DLD1 (cell line): ENCODE measurements around the gene CFAP73.
"Not testable (repeated sequence)": the region's sequence is repeated elsewhere in the genome, so short reads cannot be mapped to it uniquely, and the experiment has no call there.

ENCODE experiments used
- in situ Hi-C: cut with HindIII; loops from 2 replicates; pipeline ENCODE4 v1.10.0; 2017; ENCODE audit warnings: low sequenced_read_pairs

CFAP73 gene

GRCh38 chr12:113141716-113142115 lies 7.8 kb upstream of the CFAP73 start:
- in situ Hi-C loops, result not testable (repeated sequence)

DNA sequence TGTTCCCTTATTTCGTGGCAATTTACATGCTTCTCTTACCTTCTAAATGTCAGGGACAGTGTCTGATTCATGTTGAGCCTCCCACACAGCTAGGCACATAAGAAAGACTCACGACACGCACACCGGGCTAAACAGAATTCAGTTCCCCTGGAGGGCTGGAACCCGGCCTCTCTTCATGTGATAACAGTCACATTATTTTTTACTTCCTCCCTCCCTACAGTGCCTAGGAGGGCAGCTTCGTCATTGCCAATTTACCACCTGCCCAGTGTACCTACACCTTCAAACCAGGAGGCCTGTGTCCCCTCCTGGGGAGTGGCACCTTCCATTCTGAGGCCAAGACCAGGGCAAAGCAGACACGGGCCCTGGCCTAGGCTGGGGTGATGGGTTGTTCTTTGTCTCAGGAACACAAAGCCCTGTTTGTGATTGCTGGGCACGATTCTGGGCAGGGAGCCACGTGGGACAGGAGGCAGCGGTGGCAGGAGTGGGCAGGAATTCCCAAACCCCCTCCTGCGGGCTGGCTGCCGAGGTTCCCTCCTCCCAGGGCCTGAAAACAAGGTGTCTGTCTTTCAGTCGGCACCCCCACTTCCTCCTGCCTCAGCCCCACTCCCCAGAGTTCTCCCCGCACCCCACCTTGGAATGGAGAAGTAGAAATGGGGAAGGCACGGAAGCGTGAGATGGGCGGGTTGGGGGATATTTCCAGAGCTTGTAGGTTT lies 7.2 kb upstream of the CFAP73 start:
- in situ Hi-C loops, result no loop called here

- in situ Hi-C loops, result no loop called here
Measured at GRCh38 chr12:113142886-113143332, 6.6 kb upstream of the CFAP73 start.

GRCh38 chr12:113143959-113144358 lies 5.6 kb upstream of the CFAP73 start:
- in situ Hi-C loops, result no loop called here

GRCh38 chr12:113144806-113145205 lies 4.7 kb upstream of the CFAP73 start:
- in situ Hi-C loops, result no loop called here

GRCh38 chr12:113145720-113146551 lies 3.6 kb upstream of the CFAP73 start:
- in situ Hi-C loops, result no loop called here

GRCh38 chr12:113146999-113147398 lies 2.5 kb upstream of the CFAP73 start:
- in situ Hi-C loops, result no loop called here

- in situ Hi-C loops, result loop anchor here (25.0 kb wide), 1 partner anchor 89 kb away; the partner anchor contains the start of gene DTX1
Measured at GRCh38 chr12:113151655-113152054, 2.1 kb downstream of the CFAP73 start.

DNA sequence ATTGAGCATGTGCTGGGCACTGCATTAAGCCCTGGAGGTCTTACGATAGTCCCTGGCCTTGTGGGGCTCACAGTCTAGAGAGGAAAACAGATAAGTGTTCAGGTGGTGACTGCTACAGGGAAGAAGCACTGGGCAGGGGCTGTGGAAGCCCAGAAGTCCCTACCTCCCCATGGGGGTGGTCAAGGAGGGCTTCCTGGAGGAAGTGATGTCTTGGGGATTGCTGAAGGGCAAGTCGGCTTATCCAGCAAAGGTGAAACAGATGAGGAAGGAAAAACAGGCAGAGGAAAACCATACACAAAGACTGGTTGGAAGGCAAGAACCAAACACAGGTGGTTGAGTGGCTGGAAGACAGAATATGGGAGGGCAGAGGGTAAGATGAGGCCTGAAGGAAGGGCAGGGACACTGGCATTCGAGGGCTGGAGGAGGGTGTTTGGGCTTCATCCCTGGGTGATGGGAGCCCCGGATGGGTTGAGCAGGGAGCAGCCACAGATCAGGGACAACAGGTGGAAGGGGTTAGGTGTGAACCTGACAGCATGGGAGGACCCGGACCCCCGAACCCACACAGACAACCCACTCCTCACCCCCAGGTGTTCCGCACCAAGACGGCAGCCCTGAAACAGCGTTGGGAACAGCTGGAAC lies 2.8 kb downstream of the CFAP73 start:
- in situ Hi-C loops, result loop anchor here (25.0 kb wide), 1 partner anchor 90 kb away; the partner anchor contains the start of gene DTX1

DNA sequence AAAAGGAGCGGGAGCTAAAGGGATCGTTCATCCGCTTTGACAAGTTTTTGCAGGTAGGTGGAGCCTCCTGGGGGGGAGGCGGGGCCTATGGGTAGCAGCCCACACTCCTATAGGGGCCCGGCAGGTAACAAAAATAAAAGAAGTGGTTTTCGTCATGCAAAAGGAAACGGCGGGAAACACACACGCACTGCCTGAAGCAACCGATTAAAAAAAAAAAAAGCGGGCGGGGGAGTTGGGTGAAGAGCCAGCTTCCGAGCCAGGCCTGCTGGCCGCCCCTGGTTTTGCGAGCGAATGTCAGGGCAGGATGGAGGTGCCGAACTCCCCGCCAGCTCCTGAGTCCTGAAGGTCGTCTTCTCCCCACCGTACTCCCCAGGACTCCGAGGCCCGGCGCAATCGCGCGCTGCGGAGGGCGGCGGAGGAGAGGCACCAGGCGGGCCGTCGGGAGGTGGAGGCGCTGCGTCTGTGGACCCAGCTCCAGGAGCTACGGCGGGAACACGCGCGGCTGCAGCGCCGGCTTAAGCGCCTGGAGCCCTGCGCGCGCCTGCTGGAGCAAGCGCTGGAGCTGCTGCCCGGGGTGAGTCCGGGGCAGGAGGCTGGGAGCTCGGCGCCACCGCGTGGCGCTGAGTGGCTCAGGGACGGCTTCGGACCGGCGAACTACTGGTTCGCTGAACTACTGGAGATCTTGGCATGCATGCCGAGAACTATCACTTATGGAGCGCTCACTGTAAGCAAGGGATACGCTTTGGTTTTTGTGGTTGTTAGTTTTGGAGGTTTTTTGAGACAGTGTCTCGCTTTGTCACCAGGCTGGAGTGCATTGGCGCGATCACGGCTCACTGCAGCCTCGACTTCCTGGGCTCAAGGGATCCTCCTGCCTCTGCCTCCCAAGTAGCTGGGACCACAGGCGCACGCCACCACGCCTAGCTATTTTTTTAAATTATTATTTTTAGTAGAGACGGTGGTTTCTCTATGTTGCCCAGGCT lies 3.6 kb downstream of the CFAP73 start:
- in situ Hi-C loops, result loop anchor here (25.0 kb wide), 1 partner anchor 91 kb away; the partner anchor contains the start of gene DTX1

DNA sequence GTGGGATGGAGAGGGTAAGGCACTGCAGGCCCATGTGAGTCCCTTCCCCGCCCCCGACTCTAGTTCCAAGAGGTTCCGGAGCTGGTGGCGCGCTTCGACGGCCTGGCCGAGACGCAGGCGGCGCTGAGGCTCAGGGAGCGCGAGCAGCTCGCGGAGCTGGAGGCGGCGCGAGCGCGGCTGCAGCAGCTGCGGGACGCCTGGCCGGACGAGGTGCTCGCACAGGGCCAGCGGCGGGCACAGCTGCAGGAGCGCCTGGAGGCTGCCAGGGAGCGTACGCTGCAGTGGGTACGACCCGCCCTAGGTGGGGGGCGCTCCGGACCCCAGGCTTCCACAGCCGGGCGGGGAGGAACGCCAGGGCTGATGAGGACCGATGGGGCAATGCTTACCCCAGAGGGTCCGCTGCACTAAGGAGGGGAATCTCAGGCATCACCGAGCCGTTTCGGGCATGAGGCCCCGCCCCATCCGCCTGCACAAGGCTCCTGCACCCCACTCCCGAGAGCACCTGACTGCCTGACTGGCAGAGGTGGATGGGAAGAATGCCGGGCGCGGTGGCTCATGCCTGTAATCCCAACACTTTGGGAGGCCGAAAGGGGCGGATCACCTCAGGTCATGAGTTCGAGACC lies 4.9 kb downstream of the CFAP73 start:
- in situ Hi-C loops, result loop anchor here (25.0 kb wide), 1 partner anchor 92 kb away; the partner anchor contains the start of gene DTX1

GRCh38 chr12:113155060-113155459 lies 5.5 kb downstream of the CFAP73 start:
- in situ Hi-C loops, result loop anchor here (25.0 kb wide), 1 partner anchor 93 kb away; the partner anchor contains the start of gene DTX1

GRCh38 chr12:113155646-113156045 lies 6.1 kb downstream of the CFAP73 start:
- in situ Hi-C loops, result loop anchor here (25.0 kb wide), 1 partner anchor 93 kb away; the partner anchor contains the start of gene DTX1

DNA sequence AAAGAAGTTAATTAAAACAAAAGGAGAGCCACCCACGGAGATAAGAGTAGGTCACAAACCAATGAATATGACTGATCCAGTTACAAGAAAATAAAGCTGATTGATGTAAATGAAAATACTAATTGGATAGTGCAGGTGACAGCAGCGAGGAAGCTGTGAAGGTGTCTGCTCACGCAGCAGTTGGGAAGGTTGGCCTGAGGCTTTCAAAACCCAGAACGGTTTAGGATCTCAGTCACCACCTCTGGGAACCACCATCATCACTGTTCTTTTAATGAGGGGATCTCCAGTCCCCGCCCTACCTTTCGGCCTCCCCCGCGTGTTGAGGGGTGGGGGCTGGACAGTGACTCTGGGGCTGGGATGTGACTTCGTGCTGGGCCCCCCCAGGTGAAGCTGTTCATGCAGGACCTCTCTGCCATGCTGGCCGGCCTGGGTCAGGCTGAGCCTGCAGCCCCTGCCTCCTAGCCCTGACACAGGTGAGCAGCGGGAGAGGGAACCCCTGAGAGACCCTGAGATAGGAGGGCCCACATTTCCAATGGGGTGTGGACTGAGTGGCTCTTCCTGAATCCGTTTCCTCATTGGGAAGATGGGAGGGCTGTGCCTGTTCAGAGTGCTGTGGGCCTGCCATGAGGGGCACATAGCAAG lies 7.8 kb downstream of the CFAP73 start:
- in situ Hi-C loops, result loop anchor here (25.0 kb wide), 1 partner anchor 95 kb away; the partner anchor contains the start of gene DTX1

GRCh38 chr12:113158439-113159203 lies 9.1 kb downstream of the CFAP73 start:
- in situ Hi-C loops, result loop anchor here (25.0 kb wide), 1 partner anchor 96 kb away; the partner anchor contains the start of gene DTX1

DNA sequence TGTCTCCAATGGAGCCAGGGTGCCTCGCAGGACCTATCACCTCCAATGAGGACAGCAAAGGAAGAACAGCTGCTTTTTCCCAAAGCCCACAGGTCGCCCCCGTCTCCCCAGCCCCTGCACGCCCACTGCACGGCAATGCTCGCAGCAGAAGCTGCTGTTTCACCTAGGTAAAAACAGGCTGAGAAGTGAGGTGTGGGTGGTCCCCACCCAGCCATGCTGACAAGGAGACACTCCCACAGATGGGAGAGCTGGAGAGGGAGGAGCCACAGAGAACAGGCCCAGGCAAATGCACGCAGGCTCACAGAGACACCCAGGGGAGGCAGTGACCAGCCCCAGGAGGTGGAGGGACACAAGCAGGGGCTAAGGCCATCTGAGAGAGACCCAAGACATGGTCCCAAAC lies 10.4 kb downstream of the CFAP73 start:
- in situ Hi-C loops, result loop anchor here (25.0 kb wide), 1 partner anchor 98 kb away; the partner anchor contains the start of gene DTX1

DNA sequence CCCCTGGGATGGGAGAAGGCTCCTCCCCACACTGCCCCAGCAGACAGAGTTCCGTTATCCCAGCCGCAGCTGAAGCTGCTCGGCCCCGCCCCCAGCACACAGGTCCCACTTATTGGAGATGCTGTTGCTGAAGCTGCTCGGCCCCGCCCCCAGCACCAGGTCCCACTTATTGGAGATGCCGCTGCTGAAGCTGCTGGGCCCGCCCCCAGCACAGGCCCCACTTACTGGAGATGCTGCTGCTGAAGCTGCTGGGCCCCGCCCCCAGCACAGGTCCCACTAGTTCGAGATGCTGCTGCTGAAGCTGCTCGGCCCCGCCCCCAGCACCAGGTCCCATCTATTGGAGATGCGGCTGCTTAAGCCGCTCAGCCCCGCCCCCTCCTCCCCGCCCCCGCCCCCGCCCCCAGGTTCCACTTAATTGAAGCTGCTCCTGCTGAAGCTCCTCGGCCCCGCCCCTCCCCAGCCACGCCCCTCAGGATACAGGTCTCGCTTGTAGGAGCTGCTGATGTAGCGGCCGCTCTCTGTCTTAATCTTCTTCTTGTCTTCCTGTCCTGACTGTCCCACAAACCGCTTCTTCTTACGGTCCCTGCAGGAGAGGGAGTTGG lies 12.0 kb downstream of the CFAP73 start:
- in situ Hi-C loops, result loop anchor here (25.0 kb wide), 1 partner anchor 99 kb away; the partner anchor contains the start of gene DTX1
